Measurements from ENCODE around the gene LDB3. TPM values are rescaled to one million over a fixed set of nuclear protein-coding genes. Genes with fewer than 3 reads are reported as not detected.
"Not testable (repeated sequence)": the region's sequence is repeated elsewhere in the genome, so short reads cannot be mapped to it uniquely, and the experiment has no call there.

Gene LDB3
- total RNA-seq, 1 donor from 2014 or later = not detected

DNA sequence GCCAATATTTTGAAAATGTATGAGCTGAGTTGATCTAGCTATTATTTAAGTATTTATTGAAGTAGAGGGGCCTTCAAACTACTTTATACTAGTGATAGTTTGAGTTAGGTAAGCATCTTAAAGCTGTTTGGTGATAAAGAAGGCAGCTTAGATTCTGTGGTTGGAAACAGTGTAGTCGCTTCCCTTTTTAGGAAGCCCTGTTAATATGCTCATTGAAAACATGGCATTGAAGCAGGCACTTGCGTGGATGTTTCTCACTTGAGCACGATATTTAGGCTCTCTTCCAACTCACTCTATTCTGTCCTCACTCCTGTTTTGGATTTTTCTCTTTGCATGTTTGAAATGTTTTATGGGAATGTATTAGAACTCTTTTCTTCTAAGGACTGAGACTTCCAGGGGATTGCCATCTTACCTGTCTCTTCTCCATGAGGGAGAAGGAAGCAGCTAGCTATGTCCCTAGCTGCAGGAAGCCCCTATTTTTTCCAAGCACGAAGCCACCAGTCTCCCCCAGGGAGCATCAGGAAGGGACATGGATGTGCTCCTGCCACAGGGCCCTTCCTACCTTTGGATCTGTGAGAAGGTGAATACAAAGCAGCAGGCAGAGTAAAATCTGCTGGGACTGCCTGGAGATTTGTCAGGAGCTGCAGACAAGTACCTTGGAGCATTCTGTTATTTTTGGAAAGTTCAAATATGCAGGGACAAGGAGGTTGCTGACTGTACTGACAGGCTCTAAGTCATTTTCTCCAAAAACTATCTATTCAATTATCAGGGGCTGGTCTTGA is 66.1 kb downstream of the LDB3 start:
- no peak for DNase-seq

GRCh38 chr10:86735278-86735677 is 67.0 kb downstream of the LDB3 start:
- not testable (repeated sequence) for DNase-seq

- DNase-seq = no peak
These were observed 73.9 kb downstream of the LDB3 start for GRCh38 chr10:86742230-86742629.

GRCh38 chr10:86744067-86744725 is 75.9 kb downstream of the LDB3 start:
- no peak for DNase-seq

- peak; percentile 92 for DNase-seq
These were observed 79.7 kb downstream of the LDB3 start for GRCh38 chr10:86747796-86748581.

GRCh38 chr10:86749854-86750253 is 81.5 kb downstream of the LDB3 start:
- DNase-seq = no peak

DNA sequence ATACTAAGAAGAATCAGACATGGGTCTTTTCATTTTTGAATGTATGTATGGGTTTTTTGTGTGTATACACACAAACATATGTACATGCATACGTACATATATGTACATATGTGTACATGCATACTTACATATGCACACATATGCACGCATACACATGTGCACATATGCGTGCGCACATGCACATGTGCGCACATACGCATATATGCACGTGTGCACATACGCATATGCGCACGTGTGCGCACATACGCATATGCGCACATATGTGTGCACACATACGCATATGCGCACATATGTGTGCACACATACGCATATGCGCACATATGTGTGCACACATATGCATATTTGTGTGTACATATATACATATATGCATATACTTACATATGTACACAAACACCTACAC is 83.2 kb downstream of the LDB3 start:
- no peak for DNase-seq

GRCh38 chr10:86752311-86752710 is 84.0 kb downstream of the LDB3 start:
- DNase-seq = no peak

- no peak for DNase-seq
These were observed 84.7 kb downstream of the LDB3 start for GRCh38 chr10:86753051-86753450.

- DNase-seq = no peak
These were observed 85.5 kb downstream of the LDB3 start for GRCh38 chr10:86753638-86754434.

- DNase-seq = no peak
These were observed 87.1 kb downstream of the LDB3 start for GRCh38 chr10:86755454-86755739.

GRCh38 chr10:86755740-86756510 is 87.6 kb downstream of the LDB3 start:
- peak; percentile 39 for DNase-seq

GRCh38 chr10:86756511-86757112 is 88.3 kb downstream of the LDB3 start, which contains the start of gene BMPR1A:
Gene BMPR1A (plus strand): TSS chr10:86756619. CDS start chr10:86876019, 119,400 bp downstream.
- DNase-seq = no peak

GRCh38 chr10:86757113-86757972 is 89.0 kb downstream of the LDB3 start:
- DNase-seq = no peak

GRCh38 chr10:86758189-86759072 is 90.1 kb downstream of the LDB3 start:
- no peak for DNase-seq

GRCh38 chr10:86759073-86759672 is 90.9 kb downstream of the LDB3 start:
- DNase-seq = no peak

GRCh38 chr10:86763404-86763803 is 95.1 kb downstream of the LDB3 start:
- no peak for DNase-seq

DNA sequence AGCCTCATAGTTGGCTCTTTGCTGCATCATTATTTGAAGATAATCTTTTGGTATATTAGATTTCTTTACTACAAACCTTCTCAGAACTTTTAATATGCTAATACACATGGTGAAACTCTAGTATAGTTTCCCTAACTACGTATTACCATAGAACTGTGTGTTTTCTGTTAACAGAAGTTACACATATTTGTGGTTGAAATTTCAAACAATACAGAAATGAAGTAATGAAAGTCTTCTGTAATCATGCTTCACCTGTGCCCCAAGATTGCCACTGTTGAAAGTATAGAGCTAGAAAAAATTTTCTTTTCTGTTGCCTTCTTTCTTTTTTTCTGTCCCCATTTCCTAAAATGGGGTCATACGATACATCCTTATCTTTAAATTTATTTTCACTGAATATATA is 97.2 kb downstream of the LDB3 start:
- no peak for DNase-seq
